IPS-18c (cell line): ENCODE measurements around the gene ASPA.

ENCODE experiments used
- H3K4me3 ChIP-seq: 2 replicates; pipeline ENCODE4 v1.7.0; 2013; ENCODE audit warnings: low read depth, mild to moderate bottlenecking, low read length, moderate library complexity; ENCODE audit not compliant: insufficient read depth
- H3K9me3 ChIP-seq: one replicate; pipeline ENCODE4 v1.6.1; 2013; ENCODE audit warnings: mild to moderate bottlenecking, low read length, moderate library complexity; ENCODE audit not compliant: control insufficient read depth, insufficient read depth

ASPA gene

GRCh38 chr17:3546997-3547396 lies 71.2 kb downstream of the ASPA start:
- no peak overlapping the region for H3K4me3 ChIP-seq

GRCh38 chr17:3547628-3548027 lies 71.8 kb downstream of the ASPA start:
- no peak overlapping the region for H3K4me3 ChIP-seq

More at GRCh38 chr17:3546997-3547396, 71.2 kb downstream of the ASPA start:
- H3K9me3 ChIP-seq: no peaks in the 10 kb centered on the region

GRCh38 chr17:3549610-3550162 lies 73.9 kb downstream of the ASPA start:
- no peak overlapping the region for H3K4me3 ChIP-seq
- H3K9me3 ChIP-seq: no peaks in the 10 kb centered on the region

More at GRCh38 chr17:3547628-3548027, 71.8 kb downstream of the ASPA start:
- no peaks in the 10 kb centered on the region for H3K9me3 ChIP-seq

- no peaks in the 10 kb centered on the region for H3K9me3 ChIP-seq
- H3K4me3 ChIP-seq: no peak overlapping the region
These were observed 75.4 kb downstream of the ASPA start for GRCh38 chr17:3551189-3551588.

- H3K9me3 ChIP-seq: no peaks in the 10 kb centered on the region
- H3K4me3 ChIP-seq: no peak overlapping the region
These were observed 77.1 kb downstream of the ASPA start for GRCh38 chr17:3552916-3553315.
